Caki2 (cell line): ENCODE data around the gene GPC5. TPM values are rescaled to one million over a fixed set of nuclear protein-coding genes. Genes with fewer than 3 reads are reported as not detected.

Experiments used
- DNase-seq: peaks from one replicate; pipeline ENCODE4 v3.0.0-alpha.2; 2015; ENCODE audit warnings: low read depth
- in situ Hi-C: cut with HindIII; loops from 2 replicates; pipeline ENCODE4 v1.10.0; 2016; ENCODE audit warnings: low sequenced_read_pairs, low pct_unique_long_range_greater_than_20kb, mixed read lengths
- total RNA-seq: library from RNA; depleted of rRNA; stranded (reverse); fragments of >200 nt; shearing (Covaris generic); gene quantifications from 2 replicates; pipeline ENCODE4 v1.2.3, GENCODE V29; 2014; ENCODE audit warnings: low replicate concordance

GPC5 gene
- total RNA-seq, 1 experiment from 2014 or later, result not detected

GRCh38 chr13:92355213-92355612, 956.8 kb downstream of the GPC5 start:
- in situ Hi-C loops, result no loop called here
- DNase-seq, result no peak

GRCh38 chr13:92362717-92363116, 964.3 kb downstream of the GPC5 start:
- in situ Hi-C loops, result no loop called here
- no peak for DNase-seq

- in situ Hi-C loops, result no loop called here
- DNase-seq, result no peak
Observed at GRCh38 chr13:92365904-92366303, 967.5 kb downstream of the GPC5 start.

- DNase-seq, result no peak
- in situ Hi-C loops, result no loop called here
Observed at GRCh38 chr13:92377396-92377795, 979.0 kb downstream of the GPC5 start.

GRCh38 chr13:92379371-92379770, 981.0 kb downstream of the GPC5 start:
- in situ Hi-C loops, result no loop called here

GRCh38 chr13:92384410-92384809, 986.0 kb downstream of the GPC5 start:
- no peak for DNase-seq
- in situ Hi-C loops, result no loop called here

More at GRCh38 chr13:92379371-92379770, 981.0 kb downstream of the GPC5 start:
- no peak for DNase-seq

GRCh38 chr13:92387245-92387644, 988.8 kb downstream of the GPC5 start:
- DNase-seq, result no peak
- in situ Hi-C loops, result no loop called here

GRCh38 chr13:92390217-92390616, 991.8 kb downstream of the GPC5 start:
- in situ Hi-C loops, result no loop called here

GRCh38 chr13:92403606-92404005, 1005.2 kb downstream of the GPC5 start:
- in situ Hi-C loops, result no loop called here
- no peak for DNase-seq

More at GRCh38 chr13:92390217-92390616, 991.8 kb downstream of the GPC5 start:
- DNase-seq, result no peak

- DNase-seq, result no peak
- in situ Hi-C loops, result no loop called here
Observed at GRCh38 chr13:92407858-92408257, 1009.4 kb downstream of the GPC5 start.

- DNase-seq, result no peak
- in situ Hi-C loops, result no loop called here
Observed at GRCh38 chr13:92412481-92412880, 1014.1 kb downstream of the GPC5 start.

- in situ Hi-C loops, result no loop called here
- DNase-seq, result no peak
Observed at GRCh38 chr13:92412996-92413395, 1014.6 kb downstream of the GPC5 start.

- no peak for DNase-seq
- in situ Hi-C loops, result no loop called here
Observed at GRCh38 chr13:92413452-92413851, 1015.0 kb downstream of the GPC5 start.

- in situ Hi-C loops, result no loop called here
- DNase-seq, result no peak
Observed at GRCh38 chr13:92414851-92415250, 1016.4 kb downstream of the GPC5 start.

GRCh38 chr13:92415781-92416180, 1017.4 kb downstream of the GPC5 start:
- in situ Hi-C loops, result no loop called here
- no peak for DNase-seq

GRCh38 chr13:92418818-92419412, 1020.5 kb downstream of the GPC5 start:
- in situ Hi-C loops, result no loop called here
- DNase-seq, result no peak

- no peak for DNase-seq
- in situ Hi-C loops, result no loop called here
Observed at GRCh38 chr13:92429231-92429630, 1030.8 kb downstream of the GPC5 start.

GRCh38 chr13:92433386-92433785, 1035.0 kb downstream of the GPC5 start:
- in situ Hi-C loops, result no loop called here
- no peak for DNase-seq

- DNase-seq, result no peak
- in situ Hi-C loops, result no loop called here
Observed at GRCh38 chr13:92433963-92434362, 1035.5 kb downstream of the GPC5 start.

GRCh38 chr13:92436924-92437323, 1038.5 kb downstream of the GPC5 start:
- no peak for DNase-seq
- in situ Hi-C loops, result no loop called here
